Medulla oblongata (tissue), 1 donor: ENCODE measurements around the gene ODAD4.

Source experiments
- DNase-seq: peaks from one replicate; pipeline ENCODE4 v3.0.0-alpha.2; 2015; ENCODE audit errors: extremely low spot score

The ODAD4 gene

DNA sequence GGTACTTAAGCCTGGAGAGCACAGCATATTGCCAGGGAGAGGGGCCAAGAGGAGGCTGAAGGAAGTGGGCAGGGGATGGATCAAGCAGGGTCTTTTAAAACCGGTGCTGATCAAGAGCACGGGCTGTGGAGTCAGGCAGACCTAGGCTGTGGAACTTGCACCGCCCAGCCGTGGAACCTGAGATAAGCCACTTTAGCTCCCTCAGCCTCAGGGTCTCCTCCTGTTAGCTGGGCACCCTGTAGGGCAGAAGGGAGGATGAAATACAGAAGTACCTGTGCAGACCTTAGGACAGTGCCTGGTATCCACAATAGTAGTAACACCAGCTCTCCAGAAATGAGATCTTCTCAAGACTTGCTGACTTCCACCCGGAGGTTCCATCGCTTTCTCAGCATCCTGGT is 9.3 kb downstream of the ODAD4 start:
- no peak for DNase-seq

DNA sequence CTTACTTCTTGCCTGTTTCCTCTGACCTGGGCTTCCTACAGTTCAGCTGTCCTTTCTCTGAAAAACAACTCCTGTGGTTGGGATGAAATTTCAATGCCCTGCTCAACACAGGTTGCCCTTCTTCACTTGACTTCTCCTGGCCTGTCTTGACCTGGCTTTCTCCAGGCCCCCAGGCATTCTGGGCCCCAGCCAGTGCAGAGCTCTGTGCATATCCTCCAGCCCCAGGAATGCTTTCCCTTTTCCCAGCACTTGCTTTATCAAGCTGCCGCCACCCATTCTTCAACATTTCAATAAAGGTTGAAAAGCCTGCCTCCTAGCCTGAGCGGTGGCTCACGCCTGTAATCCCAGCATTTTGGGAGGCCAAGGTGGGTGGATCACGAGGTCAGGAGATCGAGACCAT is 10.8 kb downstream of the ODAD4 start:
- no peak for DNase-seq

DNA sequence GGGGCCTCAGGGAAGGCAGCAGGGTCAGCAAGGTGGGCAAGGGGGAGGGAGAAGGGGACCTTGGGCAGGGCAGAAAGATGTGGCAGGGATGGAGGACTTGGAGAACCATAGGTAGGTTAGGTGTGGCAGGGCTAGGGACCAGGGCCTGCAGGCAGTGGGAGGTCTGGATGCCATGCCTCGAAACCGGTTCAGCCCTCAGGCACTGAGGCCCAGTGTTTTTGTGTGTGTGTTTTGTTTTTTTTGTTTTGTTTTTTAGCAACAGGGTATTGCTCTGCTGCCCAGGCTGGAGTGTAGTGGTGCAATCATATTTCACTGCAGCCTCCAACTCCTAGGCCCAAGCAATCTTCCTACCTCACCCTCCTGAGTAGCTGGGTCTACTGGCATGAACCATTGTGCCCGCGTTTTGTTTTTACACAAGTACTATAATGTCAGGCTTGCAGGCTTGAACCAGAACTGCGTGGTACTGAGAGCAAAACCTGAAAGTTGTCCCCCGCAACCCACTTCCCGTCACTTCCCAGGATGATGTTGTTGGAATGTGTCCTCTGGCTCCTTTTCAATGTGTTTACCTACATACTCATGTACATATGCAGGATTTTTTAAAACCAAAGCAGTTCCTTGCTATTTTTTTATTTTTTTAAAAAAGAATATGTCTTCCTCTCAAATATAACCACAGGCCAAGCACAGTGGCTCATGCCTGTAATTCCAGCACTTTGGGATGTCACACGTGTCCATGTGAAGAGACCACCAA is 12.4 kb downstream of the ODAD4 start:
- no peak for DNase-seq

DNA sequence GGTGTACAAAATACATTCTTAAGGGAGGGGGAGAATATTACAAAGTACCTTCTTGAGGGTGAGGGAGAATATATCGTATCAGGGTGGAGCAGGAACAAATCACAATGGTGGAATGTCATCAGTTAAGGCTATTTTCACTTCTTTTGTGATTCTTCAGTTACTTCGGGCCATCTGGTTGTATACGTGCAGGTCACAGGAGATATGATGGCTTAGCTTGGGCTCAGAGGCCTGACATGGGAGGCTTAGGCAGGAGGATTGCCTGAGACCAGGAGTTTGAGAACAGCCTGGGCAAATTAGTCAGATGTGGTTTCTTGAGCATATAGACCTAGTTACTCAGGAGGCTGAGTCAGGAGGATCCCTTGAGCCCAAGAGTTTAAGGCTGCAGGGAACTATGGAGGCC is 13.1 kb downstream of the ODAD4 start:
- no peak for DNase-seq

DNA sequence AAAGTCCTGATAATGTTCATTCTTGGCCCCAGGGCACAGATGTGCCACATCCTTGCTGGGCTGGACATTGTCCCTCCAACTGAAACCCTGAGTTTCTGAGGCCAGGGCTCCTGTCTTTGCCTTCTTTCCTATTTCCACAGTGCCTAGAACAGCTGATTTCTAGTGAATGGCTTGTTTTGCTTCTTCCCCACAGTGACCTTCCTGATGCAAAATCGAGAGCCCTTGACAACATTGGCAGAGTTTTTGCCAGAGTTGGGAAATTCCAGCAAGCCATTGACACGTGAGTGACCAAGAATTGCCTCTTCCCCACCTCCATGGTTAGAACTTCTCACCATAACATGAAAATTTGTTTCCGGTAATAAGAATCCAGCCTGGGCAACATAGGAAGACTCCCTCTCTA is 14.5 kb downstream of the ODAD4 start:
- no peak for DNase-seq

DNA sequence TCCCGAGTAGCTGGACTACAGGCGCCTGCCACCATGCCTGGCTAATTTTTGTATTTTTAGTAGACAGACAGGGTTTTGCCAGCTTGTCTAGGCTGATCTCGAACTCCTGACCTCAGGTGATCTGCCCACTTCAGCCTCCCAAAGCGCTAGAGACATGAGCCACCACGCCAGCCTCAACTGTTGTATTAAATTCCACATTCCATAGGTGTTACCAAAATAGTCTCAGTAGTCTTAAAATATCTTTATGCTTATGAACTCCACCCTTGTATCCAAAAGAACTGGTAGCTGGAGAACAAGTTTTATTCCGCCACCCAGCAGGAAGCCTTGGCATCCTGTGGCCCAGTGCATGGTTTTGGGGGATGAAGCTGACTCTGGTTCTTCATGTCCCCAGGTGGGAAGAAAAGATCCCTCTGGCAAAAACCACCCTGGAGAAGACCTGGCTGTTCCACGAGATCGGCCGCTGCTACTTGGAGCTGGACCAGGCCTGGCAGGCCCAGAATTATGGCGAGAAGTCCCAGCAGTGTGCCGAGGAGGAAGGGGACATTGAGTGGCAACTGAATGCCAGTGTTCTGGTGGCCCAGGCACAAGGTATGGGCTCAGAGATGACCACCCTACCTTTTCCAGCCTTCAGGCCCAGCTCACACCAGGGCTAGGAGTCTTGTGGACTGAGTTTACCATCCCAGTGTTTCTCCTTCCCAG is 18.5 kb downstream of the ODAD4 start:
- DNase-seq: no peak

DNA sequence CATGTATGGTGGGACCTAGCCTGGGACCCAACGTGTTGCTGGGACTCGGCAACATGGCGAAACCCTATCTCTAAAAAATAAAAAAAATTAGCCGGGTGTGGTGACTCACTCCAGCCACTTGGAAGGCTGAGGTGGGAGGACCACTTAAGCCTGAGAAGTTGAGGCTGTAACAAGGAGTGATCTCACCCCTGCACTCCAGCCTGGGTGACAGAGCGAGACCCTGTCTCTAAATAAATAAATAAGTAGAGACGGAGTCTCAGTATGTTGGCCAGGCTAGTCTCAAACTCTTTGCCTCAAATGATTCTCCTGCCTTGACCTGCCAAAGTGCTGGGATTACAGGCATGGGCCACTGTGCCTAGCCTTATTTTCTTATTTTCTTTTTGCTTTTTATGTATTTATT is 26.1 kb downstream of the ODAD4 start:
- no peak for DNase-seq

DNA sequence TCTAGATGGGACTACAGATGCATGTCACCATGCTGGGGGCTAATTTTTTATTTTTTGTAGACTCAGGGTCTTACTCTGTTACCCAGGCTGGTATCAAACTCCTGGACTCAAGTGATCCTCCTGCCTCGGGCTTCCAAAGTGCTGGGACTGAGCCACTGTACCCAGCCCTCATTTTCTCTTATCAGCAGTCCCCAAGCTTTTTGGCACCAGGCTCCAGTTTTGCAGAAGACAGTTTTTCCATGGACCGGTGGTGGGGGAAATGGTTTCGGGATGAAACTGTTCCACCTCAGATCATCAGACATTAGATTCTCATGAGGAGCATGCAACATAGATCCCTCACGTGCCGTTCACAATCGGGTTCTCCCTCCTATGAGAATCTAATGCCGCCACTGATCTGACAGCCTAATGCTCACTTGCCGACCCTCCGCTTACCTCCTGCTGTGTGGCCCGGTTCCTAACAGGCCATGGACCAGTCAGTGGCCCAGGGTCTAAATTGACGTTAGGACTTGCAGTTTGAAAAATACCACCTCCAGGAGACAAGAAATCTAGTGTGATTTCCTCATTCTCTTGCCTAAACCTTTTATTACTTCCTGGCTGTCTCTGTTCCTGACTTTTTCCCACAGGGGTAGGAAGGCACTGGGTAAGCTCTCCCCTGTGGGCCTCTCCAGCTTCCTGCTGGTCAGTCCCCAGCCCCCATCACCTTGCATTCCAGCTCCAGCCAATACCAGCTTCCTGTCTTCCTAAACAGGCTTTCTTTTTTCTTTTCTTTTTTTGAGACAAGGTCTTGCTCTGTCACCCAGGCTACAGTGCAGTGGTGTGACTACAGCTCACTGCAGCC is 26.8 kb downstream of the ODAD4 start:
- no peak for DNase-seq

DNA sequence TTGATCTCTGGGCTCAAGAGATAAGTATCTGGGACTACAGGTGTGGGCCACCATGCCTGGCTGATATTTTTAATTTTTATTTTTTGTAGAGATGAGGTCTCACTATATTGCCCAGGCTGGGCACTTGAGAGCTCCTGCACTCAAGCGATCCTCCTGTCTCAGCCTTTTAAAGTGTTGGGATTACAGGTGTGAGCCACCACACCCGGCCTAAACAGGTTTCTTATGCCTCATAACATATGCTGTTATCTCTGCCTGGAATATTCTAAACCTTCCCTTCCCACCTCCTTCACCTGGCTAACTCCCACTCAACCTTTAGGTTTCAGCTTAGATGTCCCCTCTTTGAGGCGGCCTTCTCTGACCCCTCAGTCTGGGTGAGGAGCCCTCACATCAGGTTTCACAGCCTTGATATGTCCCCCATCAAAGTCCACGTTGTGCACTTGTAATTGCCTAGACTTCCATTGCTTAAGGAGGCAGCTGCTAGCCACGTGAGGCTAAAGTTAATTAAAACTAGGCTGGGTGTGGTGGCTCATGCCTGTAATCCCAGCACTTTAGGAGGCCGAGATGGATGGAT is 27.5 kb downstream of the ODAD4 start:
- no peak for DNase-seq

DNA sequence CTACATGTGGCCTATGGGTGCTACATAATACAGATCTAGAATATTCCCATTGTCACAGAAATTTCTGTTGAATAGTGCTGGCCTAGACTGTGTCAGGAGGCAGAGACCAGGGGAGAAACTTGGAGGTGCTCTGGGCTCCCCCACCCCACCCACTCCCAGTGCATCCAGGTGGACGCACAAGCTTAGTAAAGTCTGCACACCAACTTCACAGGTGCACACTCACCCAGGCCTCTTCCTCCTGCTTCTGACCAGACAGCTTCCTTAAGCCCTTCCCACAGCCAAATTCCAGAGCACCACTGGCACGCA is 28.6 kb downstream of the ODAD4 start:
- no peak for DNase-seq

DNA sequence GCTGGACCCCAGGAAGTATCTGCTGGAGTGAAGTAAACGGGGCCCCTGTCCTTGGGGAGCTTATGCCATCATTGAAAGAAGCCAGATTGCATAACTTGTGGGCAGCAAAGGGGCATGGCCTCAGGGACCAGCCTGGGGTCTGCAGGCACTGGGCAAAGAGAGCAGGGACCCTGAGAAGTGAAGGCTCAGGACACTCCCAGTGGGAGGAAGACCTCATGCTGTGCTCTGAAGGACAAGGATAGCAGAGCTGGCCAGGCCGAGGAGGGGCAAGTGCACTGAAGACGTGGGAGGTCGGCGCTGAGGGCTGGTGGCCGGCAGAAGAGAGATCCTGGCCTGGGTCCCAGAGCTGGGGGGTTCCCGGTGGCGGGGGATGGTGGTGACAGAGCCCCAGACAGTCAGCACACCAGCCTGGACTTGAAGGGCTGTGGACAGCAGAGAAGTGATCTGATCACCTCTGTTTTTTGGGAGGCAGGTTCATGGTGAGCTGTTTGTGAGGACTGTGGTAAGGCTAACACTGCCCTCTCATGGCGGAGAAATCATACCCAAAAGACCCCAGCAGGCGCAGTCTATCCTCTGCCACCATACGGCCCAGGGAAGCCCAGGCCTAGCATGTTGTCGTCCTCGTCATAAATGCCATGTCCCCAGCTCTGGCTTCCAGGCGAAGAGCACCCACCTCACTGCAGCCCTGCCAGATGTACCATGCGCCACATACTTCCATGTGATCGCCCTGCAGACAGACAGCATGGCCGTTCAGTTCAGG is 29.1 kb downstream of the ODAD4 start:
- peak; percentile 53 for DNase-seq

DNA sequence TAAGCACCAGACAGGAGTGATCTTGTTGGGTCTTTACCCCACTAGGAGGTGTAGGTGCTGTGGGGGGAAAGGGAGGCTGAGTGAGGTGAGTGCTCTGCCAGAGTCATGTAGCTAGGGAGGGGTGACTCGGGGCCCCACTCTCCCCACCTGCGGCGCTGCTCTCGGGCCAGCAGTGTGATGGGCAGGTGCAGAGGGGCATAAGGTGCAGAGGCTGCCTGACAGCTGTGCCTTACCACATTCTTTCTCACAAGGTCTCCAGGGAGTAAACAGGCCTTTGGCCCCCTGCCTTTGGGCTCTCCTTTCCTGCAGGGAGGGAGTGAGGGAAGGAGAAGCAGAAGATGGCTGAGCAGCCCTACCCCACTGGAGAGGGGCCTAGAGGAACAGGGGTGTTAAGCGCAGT is 31.7 kb downstream of the ODAD4 start:
- no peak for DNase-seq

DNA sequence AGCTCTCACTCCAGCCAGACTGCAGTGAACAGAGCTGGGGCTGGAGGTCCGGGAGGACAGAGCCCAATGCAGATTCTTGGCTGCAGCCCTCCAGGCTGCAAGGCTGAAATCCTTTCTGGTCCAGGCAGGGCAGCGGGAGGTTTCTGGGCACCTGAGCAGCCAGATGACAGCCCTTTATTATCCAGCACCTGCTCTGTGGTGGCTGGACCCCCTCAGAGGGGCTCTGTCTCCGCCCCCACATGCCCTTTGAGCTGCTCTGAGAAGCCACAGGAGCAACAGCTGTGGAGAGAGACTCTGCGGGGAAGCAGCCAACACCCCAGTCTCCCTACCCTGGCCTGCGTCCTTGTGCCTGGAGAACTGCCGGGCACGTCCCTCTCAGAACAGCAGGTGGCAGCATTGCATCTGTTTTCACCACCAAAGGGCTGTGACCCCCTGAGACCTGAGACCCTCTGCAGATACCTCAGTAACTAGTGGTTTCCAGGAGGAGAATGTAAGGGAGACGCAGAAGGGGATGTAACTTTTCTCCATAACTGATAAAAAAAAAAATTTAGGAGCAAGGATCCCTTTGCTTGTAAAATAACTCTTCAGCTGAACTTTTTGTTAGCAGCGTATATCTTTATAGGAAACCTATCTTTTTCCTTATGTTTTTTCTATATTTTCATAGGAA is 32.5 kb downstream of the ODAD4 start:
- peak; percentile 90 for DNase-seq

DNA sequence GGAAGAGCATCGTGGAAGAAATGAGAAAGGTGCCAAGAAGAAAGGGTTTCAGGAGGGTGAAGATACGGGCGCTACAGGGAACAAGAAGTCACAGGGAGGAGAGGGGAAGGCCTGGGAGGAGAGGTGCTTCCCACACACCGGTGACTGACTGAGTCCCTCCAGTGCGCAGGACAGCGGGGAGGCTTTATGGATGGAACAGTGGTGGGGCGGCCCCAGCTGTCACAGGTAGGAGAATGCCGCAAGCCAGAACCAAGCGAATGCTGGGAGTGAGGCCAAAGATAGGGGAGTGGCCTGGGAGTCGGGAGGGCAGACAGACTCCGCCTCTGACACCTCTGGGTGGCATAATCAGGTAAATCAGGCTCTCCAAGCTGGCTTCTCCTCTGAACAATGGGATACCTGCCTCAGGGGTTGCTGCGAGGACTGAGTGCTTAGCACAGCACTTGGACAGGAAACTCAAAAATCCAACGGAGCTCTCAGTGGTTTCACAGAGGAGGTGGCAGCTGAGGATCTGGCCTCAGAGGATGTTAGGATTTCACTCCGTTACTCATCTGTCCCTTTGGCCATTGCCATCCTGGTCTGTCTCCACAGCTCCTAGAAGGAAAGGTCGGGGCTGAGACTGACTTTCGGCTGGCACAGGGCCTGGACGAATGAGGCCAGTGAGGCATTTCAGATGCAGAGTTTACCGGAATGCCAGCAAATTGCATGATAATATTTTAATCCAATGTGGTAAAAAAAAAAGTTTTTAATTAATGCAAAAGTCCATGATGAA is 35.5 kb downstream of the ODAD4 start:
- DNase-seq: peak; percentile 52

DNA sequence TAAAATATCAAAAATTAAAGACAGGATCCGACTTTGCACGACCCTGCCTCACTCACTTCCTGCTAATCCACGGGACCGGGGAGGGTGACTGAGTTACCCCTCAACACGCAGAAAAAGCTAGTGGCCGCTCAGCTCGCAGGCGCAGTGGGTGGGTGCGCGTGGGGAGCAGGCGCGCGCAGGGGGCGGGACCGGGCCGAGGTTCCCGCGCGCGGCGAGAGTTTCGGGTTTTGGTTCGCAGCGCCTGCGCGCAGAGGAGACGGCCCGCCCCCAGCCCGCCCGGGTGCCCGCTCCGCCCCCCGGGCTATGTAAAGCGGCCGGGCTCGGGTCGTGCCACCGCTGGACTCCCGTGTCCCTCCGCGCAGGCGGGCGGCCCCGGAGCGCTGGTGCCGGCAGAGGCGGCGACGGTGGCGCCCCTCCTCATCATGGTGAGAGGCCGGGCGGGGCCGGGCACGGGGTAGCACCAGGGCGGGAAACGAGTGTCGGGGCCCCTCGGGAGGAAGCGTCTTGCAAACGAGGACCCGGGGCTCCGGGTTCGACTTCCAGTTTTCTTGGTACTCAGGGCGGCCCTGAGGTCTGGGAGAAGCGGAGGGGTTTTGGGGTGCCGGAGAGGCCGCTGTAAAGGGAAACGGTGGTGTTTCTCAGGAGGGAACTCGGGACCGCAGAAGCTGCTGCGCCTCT is 36.2 kb downstream of the ODAD4 start, which contains the start of gene CNP:
Gene CNP, plus strand, starts transcription at position 333 of the 678 bp plus-strand sequence. Its CDS starts 90 bp downstream, at position 423.
- peak; percentile 93 for DNase-seq

DNA sequence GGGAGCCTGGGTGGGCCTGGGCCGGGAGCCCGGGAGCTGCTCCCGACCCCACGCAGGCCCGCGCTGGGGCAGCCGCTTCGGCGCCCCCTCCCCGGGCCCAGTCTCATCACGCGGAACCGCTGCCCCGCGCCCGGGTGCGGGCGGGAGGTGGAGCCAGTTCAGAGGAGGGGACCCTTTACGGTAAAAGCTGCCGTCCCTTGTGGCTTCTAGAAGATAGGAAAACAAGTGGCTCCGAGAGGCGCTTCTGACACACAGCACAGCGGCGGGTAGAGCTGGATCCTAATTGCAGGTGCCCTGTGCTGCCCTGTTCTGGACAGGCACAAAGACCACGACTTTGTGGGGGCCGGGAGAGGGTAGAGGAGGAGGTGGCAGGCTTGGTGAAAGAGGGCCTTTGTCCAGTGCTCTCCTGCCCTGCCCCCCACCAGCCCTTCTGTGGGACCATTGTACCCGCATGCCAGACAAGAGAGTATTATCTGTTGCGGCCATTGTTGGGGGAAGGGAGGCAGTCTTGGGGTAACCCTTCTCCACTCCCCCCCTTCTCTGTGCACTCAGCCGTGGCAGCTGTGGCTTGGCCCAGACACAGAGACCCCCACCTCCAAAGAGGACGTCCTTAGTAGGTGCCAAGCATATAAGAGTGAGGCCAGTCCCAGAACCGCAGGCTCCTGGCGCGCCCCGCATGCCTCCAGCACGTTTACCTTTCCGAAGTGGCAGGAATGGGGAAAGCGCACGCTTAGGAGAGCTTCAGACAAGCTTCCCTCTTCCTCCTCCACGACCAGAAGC is 36.9 kb downstream of the ODAD4 start:
- DNase-seq: peak; percentile 95

DNA sequence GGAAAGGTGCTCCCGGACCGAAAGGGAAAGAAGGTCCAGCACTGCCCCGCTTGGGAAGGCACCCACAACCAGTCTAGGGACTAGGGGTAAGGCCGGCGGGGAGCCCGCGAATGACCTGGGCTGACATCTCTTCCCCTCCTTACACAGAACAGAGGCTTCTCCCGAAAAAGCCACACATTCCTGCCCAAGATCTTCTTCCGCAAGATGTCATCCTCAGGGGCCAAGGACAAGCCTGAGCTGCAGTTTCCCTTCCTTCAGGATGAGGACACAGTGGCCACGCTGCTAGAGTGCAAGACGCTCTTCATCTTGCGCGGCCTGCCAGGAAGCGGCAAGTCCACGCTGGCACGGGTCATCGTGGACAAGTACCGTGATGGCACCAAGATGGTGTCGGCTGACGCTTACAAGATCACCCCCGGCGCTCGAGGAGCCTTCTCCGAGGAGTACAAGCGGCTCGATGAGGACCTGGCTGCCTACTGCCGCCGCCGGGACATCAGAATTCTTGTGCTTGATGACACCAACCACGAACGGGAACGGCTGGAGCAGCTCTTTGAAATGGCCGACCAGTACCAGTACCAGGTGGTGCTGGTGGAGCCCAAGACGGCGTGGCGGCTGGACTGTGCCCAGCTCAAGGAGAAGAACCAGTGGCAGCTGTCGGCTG is 37.6 kb downstream of the ODAD4 start:
- no peak for DNase-seq

DNA sequence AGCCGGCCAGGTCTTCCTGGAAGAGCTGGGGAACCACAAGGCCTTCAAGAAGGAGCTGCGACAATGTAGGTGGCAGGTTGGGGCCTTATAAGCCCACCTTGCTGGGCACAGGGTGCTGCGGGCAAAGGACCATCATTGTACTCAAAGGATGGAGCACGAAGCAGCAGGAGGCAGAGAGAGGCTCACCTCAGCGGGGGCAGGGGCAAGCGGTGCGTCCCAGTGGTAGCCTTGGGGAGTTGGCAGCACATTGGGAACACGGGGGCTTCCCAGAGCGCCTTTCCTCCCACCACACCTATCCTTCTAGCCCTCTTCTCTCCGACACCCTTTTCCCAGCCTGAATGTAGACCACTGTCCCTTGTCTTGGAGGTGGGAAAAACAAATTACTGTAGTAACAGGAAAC is 38.3 kb downstream of the ODAD4 start:
- no peak for DNase-seq
